GM20431 (cell line): ENCODE results near the gene CDK5.
"Not testable (repeated sequence)": the region's sequence is repeated elsewhere in the genome, so short reads cannot be mapped to it uniquely, and the experiment has no call there.

ENCODE experiments used
- in situ Hi-C: fragments of 300-500 bp; cut with MseI, MboI; formaldehyde crosslinking; loops from one replicate; pipeline ENCODE4 v1.15.0; 2020; ENCODE audit warnings: low sequenced_read_pairs; ENCODE audit not compliant: unreplicated experiment

Gene CDK5

GRCh38 chr7:151038951-151039849, 18.5 kb downstream of the CDK5 start:
- in situ Hi-C loops, result no loop called here

- in situ Hi-C loops, result no loop called here
Measured at GRCh38 chr7:151035902-151036301, 21.8 kb downstream of the CDK5 start.

- in situ Hi-C loops, result no loop called here
Measured at GRCh38 chr7:151035026-151035717, 22.5 kb downstream of the CDK5 start.

- in situ Hi-C loops, result no loop called here
Measured at GRCh38 chr7:151034312-151035025, 23.2 kb downstream of the CDK5 start.

- in situ Hi-C loops, result no loop called here
Measured at GRCh38 chr7:151033864-151034249, 23.8 kb downstream of the CDK5 start.

- in situ Hi-C loops, result no loop called here
Measured at GRCh38 chr7:151032936-151033863, 24.5 kb downstream of the CDK5 start.

GRCh38 chr7:151031011-151031410, 26.7 kb downstream of the CDK5 start:
- in situ Hi-C loops, result no loop called here

- in situ Hi-C loops, result no loop called here
Measured at GRCh38 chr7:151028948-151029501, 28.7 kb downstream of the CDK5 start.

- in situ Hi-C loops, result no loop called here
Measured at GRCh38 chr7:151028131-151028947, 29.4 kb downstream of the CDK5 start, which contains the start of gene ABCB8. Gene ABCB8, plus strand, starts transcription at chr7:151028450. Its CDS starts 66 bp downstream, at chr7:151028516.

GRCh38 chr7:151027728-151028130, 30.0 kb downstream of the CDK5 start:
- in situ Hi-C loops, result not testable (repeated sequence)

GRCh38 chr7:151026771-151027727, 30.6 kb downstream of the CDK5 start:
- in situ Hi-C loops, result not testable (repeated sequence)

GRCh38 chr7:151025924-151026671, 31.6 kb downstream of the CDK5 start:
- in situ Hi-C loops, result no loop called here

- in situ Hi-C loops, result no loop called here
Measured at GRCh38 chr7:151024435-151025056, 33.2 kb downstream of the CDK5 start, which contains the start of gene ATG9B. Gene ATG9B, minus strand, starts transcription at chr7:151024494. Its CDS starts 71 bp downstream, at chr7:151024423.

- in situ Hi-C loops, result no loop called here
Measured at GRCh38 chr7:151023232-151023631, 34.5 kb downstream of the CDK5 start.

GRCh38 chr7:151020231-151020630, 37.5 kb downstream of the CDK5 start:
- in situ Hi-C loops, result no loop called here

- in situ Hi-C loops, result no loop called here
Measured at GRCh38 chr7:151019130-151019447, 38.6 kb downstream of the CDK5 start.
